Effector CD8-positive, alpha-beta T cell (primary cell): ENCODE data around the gene GAS2L1.

Experiments
- DNase-seq: peaks from one replicate; lab custom pipeline; 2025; lab: John Stamatoyannopoulos, UW

The GAS2L1 gene

GRCh38 chr22:29275819-29276565, 30.5 kb upstream of the GAS2L1 start:
- DNase-seq, result no peak

DNA sequence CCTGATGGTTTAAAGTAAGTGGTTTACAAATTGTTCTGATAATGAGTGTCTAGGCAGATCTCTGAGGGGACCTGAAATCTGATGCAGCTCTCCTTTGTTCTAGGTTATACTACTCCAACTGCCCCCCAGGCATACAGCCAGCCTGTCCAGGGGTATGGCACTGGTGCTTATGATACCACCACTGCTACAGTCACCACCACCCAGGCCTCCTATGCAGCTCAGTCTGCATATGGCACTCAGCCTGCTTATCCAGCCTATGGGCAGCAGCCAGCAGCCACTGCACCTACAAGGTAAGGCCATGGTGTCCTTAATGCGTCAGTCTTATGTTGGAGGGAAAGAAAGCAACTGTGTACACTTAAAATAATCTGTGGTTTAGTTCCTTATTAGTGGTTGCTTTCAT, 28.5 kb upstream of the GAS2L1 start:
- DNase-seq, result no peak

DNA sequence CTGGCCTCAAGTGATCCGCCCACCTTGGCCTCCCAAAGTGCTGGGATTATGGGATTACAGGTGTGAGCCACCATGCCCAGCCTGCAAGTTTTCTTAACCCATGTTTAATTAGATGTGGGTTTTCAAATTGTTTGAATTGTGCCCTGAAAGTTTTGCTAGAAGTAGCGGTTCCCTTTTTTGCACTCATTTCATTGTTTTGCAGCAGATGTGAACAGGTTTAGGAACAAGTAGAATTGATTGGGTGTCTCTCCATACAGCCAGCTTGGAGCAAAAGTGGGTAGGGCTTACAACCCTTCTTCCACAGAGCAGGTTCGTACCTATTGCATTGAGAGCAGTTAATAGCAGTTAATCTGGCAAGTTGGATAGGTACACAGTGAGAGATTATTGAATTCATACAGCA, 22.3 kb upstream of the GAS2L1 start:
- DNase-seq, result no peak

- DNase-seq, result no peak
Measured at GRCh38 chr22:29288837-29289236, 17.6 kb upstream of the GAS2L1 start.

- DNase-seq, result no peak
Measured at GRCh38 chr22:29290061-29290460, 16.4 kb upstream of the GAS2L1 start.

- DNase-seq, result no peak
Measured at GRCh38 chr22:29291215-29291614, 15.2 kb upstream of the GAS2L1 start.

DNA sequence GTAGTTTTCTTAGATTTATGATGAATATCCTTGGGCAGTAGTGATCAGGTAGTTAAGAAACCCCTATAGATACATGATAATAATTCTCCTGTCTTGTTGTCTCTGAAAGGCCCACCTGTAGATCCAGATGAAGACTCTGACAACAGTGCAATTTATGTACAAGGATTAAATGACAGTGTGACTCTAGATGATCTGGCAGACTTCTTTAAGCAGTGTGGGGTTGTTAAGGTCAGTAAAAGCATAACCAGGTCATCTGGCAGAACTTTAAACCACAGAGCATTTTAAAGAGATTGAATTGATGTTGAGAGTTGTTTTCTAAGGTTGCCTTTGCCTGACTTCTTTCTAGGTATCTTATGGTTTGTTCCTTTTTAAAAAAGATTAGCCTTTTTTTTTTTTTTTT, 14.1 kb upstream of the GAS2L1 start:
- no peak for DNase-seq

GRCh38 chr22:29298641-29299040, 7.8 kb upstream of the GAS2L1 start:
- no peak for DNase-seq

DNA sequence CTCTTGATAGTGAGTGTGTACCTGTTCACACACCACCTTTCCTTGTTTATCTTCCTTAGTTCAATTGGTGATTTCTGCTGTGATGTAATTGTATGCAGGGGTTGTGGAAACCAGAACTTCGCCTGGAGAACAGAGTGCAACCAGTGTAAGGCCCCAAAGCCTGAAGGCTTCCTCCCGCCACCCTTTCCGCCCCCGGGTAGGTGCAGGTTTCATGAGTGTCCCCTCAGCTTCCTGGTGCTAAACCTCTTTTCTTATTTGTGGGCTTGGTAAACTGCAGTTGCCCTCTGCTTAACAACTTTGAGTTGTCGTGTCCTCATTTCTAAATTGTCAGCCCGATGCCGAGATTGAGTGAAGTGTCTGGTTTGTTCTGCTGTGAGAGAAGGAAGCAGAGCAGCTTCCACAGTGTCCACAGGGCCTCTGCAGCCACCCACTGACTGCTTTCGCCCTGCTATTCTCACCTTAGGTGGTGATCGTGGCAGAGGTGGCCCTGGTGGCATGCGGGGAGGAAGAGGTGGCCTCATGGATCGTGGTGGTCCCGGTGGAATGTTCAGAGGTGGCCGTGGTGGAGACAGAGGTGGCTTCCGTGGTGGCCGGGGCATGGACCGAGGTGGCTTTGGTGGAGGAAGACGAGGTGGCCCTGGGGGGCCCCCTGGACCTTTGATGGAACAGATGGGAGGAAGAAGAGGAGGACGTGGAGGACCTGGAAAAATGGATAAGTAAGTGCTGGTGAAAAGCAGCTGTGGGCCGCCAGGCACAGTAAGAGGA, 7.1 kb upstream of the GAS2L1 start:
- no peak for DNase-seq

GRCh38 chr22:29300467-29300806, 6.0 kb upstream of the GAS2L1 start:
- no peak for DNase-seq

DNA sequence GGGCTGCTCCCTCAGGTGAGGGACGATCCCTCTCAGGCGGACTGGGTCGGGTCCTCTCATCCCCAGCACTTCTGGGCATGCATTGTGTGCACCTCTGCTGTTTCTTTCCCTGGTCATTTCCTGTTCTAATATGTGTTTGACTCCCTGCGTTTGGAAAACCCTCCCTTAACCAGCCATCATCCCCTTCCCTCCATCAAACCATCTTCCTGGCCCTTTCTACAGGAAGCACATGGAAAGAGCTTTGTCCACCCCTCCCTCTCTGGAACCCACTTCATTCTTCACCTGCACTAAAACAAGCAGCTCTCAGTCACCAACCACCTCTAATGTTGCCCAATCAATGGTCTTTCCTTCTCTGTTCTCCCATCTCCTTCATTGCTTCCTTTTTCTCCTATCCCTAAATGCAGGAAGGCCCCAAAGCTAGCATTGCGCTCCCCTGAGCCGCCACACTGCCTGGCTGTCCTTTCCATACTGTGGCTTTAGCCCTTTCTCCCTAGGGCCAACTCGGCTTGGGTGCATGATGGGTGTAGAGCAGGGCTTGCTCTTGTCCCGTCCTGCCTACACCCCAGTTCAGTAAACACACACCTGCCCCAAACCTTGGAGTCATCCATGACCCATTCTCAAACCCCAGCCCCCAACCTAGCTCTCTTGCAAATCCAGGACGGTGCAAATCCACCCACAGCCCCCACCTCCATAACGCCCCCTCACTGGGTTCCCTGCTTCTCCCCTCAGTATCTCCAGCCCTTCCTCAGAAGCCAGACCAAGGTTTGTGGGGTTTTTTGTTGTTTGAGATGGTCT, 5.4 kb upstream of the GAS2L1 start:
- DNase-seq, result no peak

GRCh38 chr22:29301716-29302401, 4.6 kb upstream of the GAS2L1 start:
- DNase-seq, result no peak

GRCh38 chr22:29302402-29302680, 4.1 kb upstream of the GAS2L1 start:
- DNase-seq, result no peak

GRCh38 chr22:29302681-29303465, 3.6 kb upstream of the GAS2L1 start:
- no peak for DNase-seq

DNA sequence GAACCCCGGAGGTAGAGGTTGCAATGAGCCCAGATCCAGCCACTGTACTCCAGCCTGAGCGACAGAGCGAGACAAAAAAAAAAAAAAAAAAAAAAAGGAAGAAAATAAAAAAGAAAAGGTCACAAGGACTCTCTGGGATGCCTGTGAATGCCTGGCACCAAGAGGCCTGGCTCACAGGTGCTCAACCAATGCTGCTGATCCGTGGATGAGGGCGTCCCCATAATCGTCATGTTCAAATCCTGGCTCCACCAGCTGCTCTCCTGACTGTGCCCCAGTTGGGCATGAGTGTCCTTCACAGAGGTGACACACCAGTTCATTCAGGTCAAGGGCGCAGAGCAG, 645 bp upstream of the GAS2L1 start:
- no peak for DNase-seq

DNA sequence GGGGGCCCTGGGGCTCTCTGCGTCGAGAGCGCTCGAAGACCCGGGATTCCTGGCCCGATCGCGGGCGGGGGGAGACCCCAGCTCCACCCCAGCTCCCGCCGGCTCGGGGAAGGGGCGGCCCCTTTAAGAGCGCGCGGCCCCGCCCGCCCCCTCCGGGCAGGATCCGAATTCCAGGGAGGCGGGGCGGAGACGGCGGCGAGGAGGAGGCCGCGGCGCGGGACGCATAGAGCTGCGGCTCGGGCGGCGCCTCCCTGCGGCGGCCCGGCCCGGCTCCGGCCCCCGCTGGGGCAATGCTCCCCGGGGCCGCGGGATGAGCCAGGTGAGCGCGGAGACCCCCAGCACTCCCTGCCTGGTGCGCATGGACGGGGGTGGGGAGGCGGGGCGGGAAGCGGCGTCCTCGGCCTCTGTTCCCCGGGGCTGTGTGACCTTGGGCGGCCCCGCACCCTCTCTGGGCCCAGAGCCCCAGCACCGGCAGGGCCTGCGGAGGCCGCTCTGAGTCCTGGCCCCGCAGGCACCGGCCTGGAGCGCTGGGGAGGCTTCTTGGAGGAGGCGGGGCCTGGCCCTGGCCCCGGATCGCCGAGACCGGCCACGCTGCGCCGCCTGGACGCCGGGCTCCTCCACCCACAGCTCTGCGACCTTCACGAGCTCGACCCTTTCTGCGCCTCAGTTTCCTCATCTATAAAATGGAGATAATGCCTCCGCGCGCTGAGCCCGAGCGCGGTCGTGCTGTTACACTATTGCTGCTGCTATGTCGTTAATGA, 565 bp downstream of the GAS2L1 start:
- DNase-seq, result no peak

DNA sequence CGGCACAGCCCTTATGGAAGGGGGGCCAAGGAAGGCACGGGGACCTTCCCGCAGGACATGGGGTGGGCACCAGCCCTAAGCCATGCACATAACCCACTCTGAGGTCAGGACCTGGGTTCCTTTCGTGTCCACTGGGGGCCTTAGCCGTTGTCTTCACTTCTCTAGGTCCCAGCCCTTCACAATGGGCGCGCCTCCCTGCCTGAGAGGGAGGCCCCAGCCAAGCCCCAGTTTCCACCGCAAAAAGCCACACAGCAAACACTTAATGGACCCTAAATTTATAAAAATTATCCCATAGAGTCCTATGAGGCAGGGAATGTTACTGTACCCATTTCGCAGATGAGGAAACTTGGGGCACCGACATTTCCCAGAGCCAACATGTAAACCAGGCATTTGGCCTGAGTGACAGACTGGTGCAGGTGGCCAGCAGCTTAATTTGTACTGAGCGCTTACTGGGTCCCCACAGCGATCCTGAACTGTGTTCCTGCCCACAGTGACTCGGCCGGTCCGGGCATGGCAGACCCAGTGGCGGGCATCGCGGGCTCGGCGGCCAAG, 1.2 kb downstream of the GAS2L1 start:
- DNase-seq, result no peak

GRCh38 chr22:29308148-29308790, 1.8 kb downstream of the GAS2L1 start:
- no peak for DNase-seq

DNA sequence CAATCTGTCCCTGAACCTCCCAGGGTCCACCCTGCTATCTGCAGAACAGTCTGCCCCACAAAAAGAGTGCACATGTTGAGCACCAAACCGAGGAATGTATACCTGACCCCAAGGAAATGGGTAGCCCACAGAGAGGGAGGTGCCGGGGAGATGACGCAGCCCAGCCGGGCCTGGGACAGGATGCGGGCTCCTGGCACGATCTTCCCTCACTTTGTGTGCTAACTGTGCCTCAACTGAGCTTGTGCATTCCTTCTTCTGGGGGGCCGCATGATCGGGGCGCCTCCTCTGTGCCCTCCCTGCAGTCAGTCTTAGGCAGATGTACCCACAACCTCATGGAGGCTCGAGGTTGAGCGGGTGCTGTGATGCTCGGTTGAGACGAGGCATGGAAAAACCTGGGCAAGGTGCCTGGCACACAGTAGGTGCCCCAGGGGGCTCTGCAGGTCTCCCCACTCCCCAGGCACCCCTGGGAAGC, 2.4 kb downstream of the GAS2L1 start:
- no peak for DNase-seq
